T-cell (primary cell): Measurements from ENCODE around the gene CYP26B1. TPM values are rescaled to one million over a fixed set of nuclear protein-coding genes. Genes with fewer than 3 reads are reported as not detected.
A peak's percentile ranks its signal among the peaks of the same experiment; 100 is the strongest.

Experiments used
- ATAC-seq, 4 experiments: fragments of 200-7000 bp in 3 of 4; fragments of 150-1000 bp in 1 of 4; cut with Tn5 transposase; replicated peaks in 1 of 4; 1 replicate in 3 of 4; 2 replicates in 1 of 4; pipeline ENCODE4 v1.10.0; 2021; ENCODE audit warnings: moderate library complexity in 3 of 4, mild to moderate bottlenecking in 2 of 4, moderate number of reproducible peaks in 1 of 4
- CTCF ChIA-PET, 2 donors: fragments of 300-600 bp; sonication (Branson Sonifier 250); formaldehyde crosslinking; loops; one replicate each; lab custom pipeline; 2022; ENCODE audit warnings: antibody characterized with exemption in 2 of 2; lab: Charles Lee
- POLR2A ChIA-PET, 2 donors: fragments of 300-600 bp; sonication (Branson Sonifier 250); formaldehyde crosslinking; loops; one replicate each; lab custom pipeline; 2022; ENCODE audit warnings: antibody characterized with exemption in 2 of 2; lab: Charles Lee
- DNase-seq, 35 experiments: peaks; one replicate each; pipeline versions ENCODE4 v3.0.0 to v3.0.0-alpha.2; 2013 to 2023
- H3K27ac ChIP-seq: one replicate; pipeline ENCODE4 v1.5.1; 2013; ENCODE audit warnings: low read length
- H3K27me3 ChIP-seq, 2 experiments: replicated peaks in 1 of 2; 1 replicate in 1 of 2; 2 replicates in 1 of 2; pipeline versions ENCODE4 v1.6.1 to v1.7.0; 2013; ENCODE audit warnings: low read length in 1 of 2, mixed read lengths in 1 of 2; ENCODE audit not compliant: control insufficient read depth in 2 of 2, insufficient read depth in 2 of 2; ENCODE audit errors: extremely low read depth in 1 of 2
- H3K36me3 ChIP-seq, 2 donors: 1 replicate in 1 of 2; 2 replicates in 1 of 2; pipeline versions ENCODE4 v1.6.1 to v1.7.0; 2013; ENCODE audit warnings: low read length in 1 of 2; ENCODE audit not compliant: control insufficient read depth in 2 of 2, insufficient read depth in 1 of 2; ENCODE audit errors: extremely low read depth in 1 of 2
- H3K4me1 ChIP-seq, 2 experiments: 1 replicate in 1 of 2; 2 replicates in 1 of 2; pipeline versions ENCODE4 v1.6.1 to v1.7.0; 2013; ENCODE audit warnings: low read length in 2 of 2, mixed read lengths in 1 of 2; ENCODE audit not compliant: insufficient read depth in 2 of 2, control insufficient read depth in 1 of 2; ENCODE audit errors: extremely low read depth in 1 of 2
- H3K4me3 ChIP-seq, 2 donors: 1 replicate in 1 of 2; 2 replicates in 1 of 2; pipeline versions ENCODE4 v1.5.1 to v1.7.0; 2013; ENCODE audit warnings: mild to moderate bottlenecking in 2 of 2, low read length in 1 of 2, moderate library complexity in 1 of 2; ENCODE audit not compliant: control insufficient read depth in 1 of 2; ENCODE audit errors: extremely low read depth in 1 of 2
- H3K9me3 ChIP-seq: 2 replicates; pipeline ENCODE4 v1.7.0; 2013
- H3K27ac Mint-ChIP-seq, 2 donors: one replicate each; pipeline ENCODE4 v1.8.0; 2020 to 2021; ENCODE audit warnings: mild to moderate bottlenecking in 2 of 2, mixed read lengths in 2 of 2
- H3K27me3 Mint-ChIP-seq, 2 donors: one replicate each; pipeline ENCODE4 v1.8.0; 2021 to 2022; ENCODE audit warnings: mixed read lengths in 2 of 2
- H3K36me3 Mint-ChIP-seq: one replicate; pipeline ENCODE4 v1.8.0; 2021; ENCODE audit warnings: mixed read lengths
- H3K4me1 Mint-ChIP-seq, 3 donors: one replicate each; pipeline ENCODE4 v1.8.0; 2020 to 2022; ENCODE audit warnings: mixed read lengths in 3 of 3, mild to moderate bottlenecking in 1 of 3
- H3K4me3 Mint-ChIP-seq, 3 donors: one replicate each; pipeline ENCODE4 v1.8.0; 2020 to 2022; ENCODE audit warnings: mild to moderate bottlenecking in 3 of 3, mixed read lengths in 3 of 3, moderate library complexity in 3 of 3
- H3K9me3 Mint-ChIP-seq, 3 donors: one replicate each; pipeline ENCODE4 v1.8.0; 2020 to 2022; ENCODE audit warnings: mixed read lengths in 3 of 3
- WGBS: methylation state at CpG from one replicate; pipeline ENCODE4 v1.1.5; 2013; ENCODE audit warnings: missing lambda C conversion rate; ENCODE audit not compliant: insufficient coverage; 5-methylcytosine and 5-hydroxymethylcytosine counted together
- total RNA-seq, 35 experiments: library from RNA in 6 of 35; stranded (reverse) in 6 of 35; fragments of 120-200 nt in 1 of 35; gene quantifications; one replicate each; pipeline versions ENCODE4 v1.2.1 to v1.2.4 and lab custom pipeline; 2013 to 2026

CYP26B1 gene
- total RNA-seq, 5 donors from 2014 or later (not counting 1 experiment from before 2014, with no cell fraction given) = 0.06 TPM; not detected in 4

- ATAC-seq = no peak
- Mint-ChIP-seq H3K27me3 (peaks cover 55 to 64% of the 10 kb centered on the region in 2 donors), H3K27ac (no peak overlapping the region), H3K4me1 (peaks cover 19 to 23% (median 20%) of the 10 kb centered on the region in 3 donors), H3K9me3 (no peaks in the 10 kb centered on the region), H3K36me3 (no peaks in the 10 kb centered on the region), H3K4me3 (no peak overlapping the region)
- DNase-seq = peak in 2 of 35 experiments; percentile 2 to 14
- WGBS = 81% methylated on average over 8 of the region's 18 CpGs
- Histone ChIP-seq H3K4me3 (no peak overlapping the region), H3K9me3 (no peaks in the 10 kb centered on the region), H3K27ac (no peak overlapping the region), H3K4me1 (peaks cover 0 to 18% of the 10 kb centered on the region in 2 experiments), H3K36me3 (no peaks in the 10 kb centered on the region), H3K27me3 (peaks cover 0 to 75% of the 10 kb centered on the region in 2 experiments)
- ChIA-PET CTCF (interaction anchor here in 1 of 2 donors (0.6 to 0.8 kb wide), 2 partner anchors 30 to 606 kb away, joined by 3 read pairs; no protein-coding TSS in a partner anchor), POLR2A (no interaction called here)
Measured at GRCh38 chr2:72153026-72153791, 5.5 kb upstream of the CYP26B1 start.

- Mint-ChIP-seq H3K36me3 (no peaks in the 10 kb centered on the region), H3K4me1 (peaks cover 31 to 36% (median 32%) of the 10 kb centered on the region in 3 donors), H3K4me3 (peak overlapping the region in 1 of 3 donors; percentile 93), H3K27ac (no peak overlapping the region), H3K27me3 (peaks cover 57 to 71% of the 10 kb centered on the region in 2 donors), H3K9me3 (no peaks in the 10 kb centered on the region)
- Histone ChIP-seq H3K4me3 (no peak overlapping the region), H3K27me3 (peaks cover 6 to 86% of the 10 kb centered on the region in 2 experiments), H3K27ac (no peak overlapping the region), H3K36me3 (no peaks in the 10 kb centered on the region), H3K4me1 (peaks cover 3 to 39% of the 10 kb centered on the region in 2 experiments), H3K9me3 (no peaks in the 10 kb centered on the region)
- DNase-seq (peak in 2 of 35 experiments; percentile 0 to 2), ATAC-seq (no peak)
- ChIA-PET POLR2A (no interaction called here), CTCF (interaction anchor here (0.7 to 1.7 kb wide), 5 partner anchors 21 to 603 kb away, joined by 3 to 9 read pairs (median 4); no protein-coding TSS in a partner anchor)
- WGBS = no CpG with 5 or more reads among the region's 2 CpGs
Measured at GRCh38 chr2:72150861-72151356, 3.2 kb upstream of the CYP26B1 start.

GRCh38 chr2:72150157-72150860 lies 2.6 kb upstream of the CYP26B1 start:
- Mint-ChIP-seq H3K36me3 (no peaks in the 10 kb centered on the region), H3K4me3 (peak overlapping the region; percentile 79 to 93 (median 79)), H3K9me3 (no peaks in the 10 kb centered on the region), H3K27ac (peak overlapping the region in 1 of 2 donors; percentile 65), H3K27me3 (peaks cover 63 to 74% of the 10 kb centered on the region in 2 donors), H3K4me1 (peaks cover 37 to 42% (median 38%) of the 10 kb centered on the region in 3 donors)
- Histone ChIP-seq H3K4me1 (peaks cover 3 to 45% of the 10 kb centered on the region in 2 experiments), H3K4me3 (peak overlapping the region; percentile 18 to 57), H3K9me3 (no peaks in the 10 kb centered on the region), H3K27me3 (peaks cover 6 to 86% of the 10 kb centered on the region in 2 experiments), H3K36me3 (no peaks in the 10 kb centered on the region), H3K27ac (no peak overlapping the region)
- POLR2A ChIA-PET = no interaction called here
- WGBS = 2% methylated on average over 19 of the region's 28 CpGs
- ATAC-seq (peak; percentile 57 to 68 (median 65)), DNase-seq (peak in 28 of 35 experiments; percentile 15 to 65 (median 36))
- CTCF ChIA-PET = interaction anchor here (0.6 to 1.7 kb wide), 7 partner anchors 20 to 851 kb away, joined by 3 to 9 read pairs (median 3); no protein-coding TSS in a partner anchor

- Histone ChIP-seq H3K4me1 (peaks cover 3 to 52% of the 10 kb centered on the region in 2 experiments), H3K36me3 (no peaks in the 10 kb centered on the region), H3K4me3 (peak overlapping the region; percentile 18 to 57), H3K9me3 (no peaks in the 10 kb centered on the region), H3K27ac (no peak overlapping the region), H3K27me3 (peaks cover 6 to 90% of the 10 kb centered on the region in 2 experiments)
- Mint-ChIP-seq H3K27me3 (peaks cover 60 to 71% of the 10 kb centered on the region in 2 donors), H3K4me1 (peaks cover 39 to 45% (median 42%) of the 10 kb centered on the region in 3 donors), H3K4me3 (peak overlapping the region; percentile 79 to 93 (median 79)), H3K9me3 (no peaks in the 10 kb centered on the region), H3K36me3 (no peaks in the 10 kb centered on the region), H3K27ac (peak overlapping the region in 1 of 2 donors; percentile 65)
- ChIA-PET POLR2A (no interaction called here), CTCF (interaction anchor here (0.6 to 1.7 kb wide), 5 partner anchors 19 to 850 kb away, joined by 3 to 9 read pairs (median 4); no protein-coding TSS in a partner anchor)
- DNase-seq (peak in 4 of 35 experiments; percentile 9 to 31 (median 18)), ATAC-seq (peak; percentile 21 to 60 (median 32))
- WGBS = 6% methylated on average over 42 of the region's 45 CpGs
Measured at GRCh38 chr2:72149556-72150156, 2.0 kb upstream of the CYP26B1 start.

GRCh38 chr2:72148837-72149555 lies 1.3 kb upstream of the CYP26B1 start:
- Histone ChIP-seq H3K27me3 (peaks cover 6 to 90% of the 10 kb centered on the region in 2 experiments), H3K36me3 (no peaks in the 10 kb centered on the region), H3K4me3 (peak overlapping the region; percentile 19 to 33), H3K27ac (no peak overlapping the region), H3K4me1 (peaks cover 3 to 57% of the 10 kb centered on the region in 2 experiments), H3K9me3 (no peaks in the 10 kb centered on the region)
- CTCF ChIA-PET = interaction anchor here in 1 of 2 donors (1.0 kb wide), 1 partner anchor 11 kb away, joined by 3 read pairs; no protein-coding TSS in a partner anchor
- Mint-ChIP-seq H3K36me3 (no peaks in the 10 kb centered on the region), H3K27me3 (peaks cover 60 to 72% of the 10 kb centered on the region in 2 donors), H3K9me3 (no peaks in the 10 kb centered on the region), H3K4me3 (peak overlapping the region; percentile 79 to 93 (median 79)), H3K4me1 (peaks cover 42 to 47% (median 42%) of the 10 kb centered on the region in 3 donors), H3K27ac (peak overlapping the region in 1 of 2 donors; percentile 15)
- POLR2A ChIA-PET = interaction anchor here in 1 of 2 donors (0.6 kb wide), 1 partner anchor 10 kb away, joined by 8 read pairs; no protein-coding TSS in a partner anchor
- peak in 3 of 4 experiments; percentile 13 to 32 (median 20) for ATAC-seq
- WGBS = 3% methylated on average over 33 of the region's 65 CpGs
- DNase-seq = peak in 3 of 35 experiments; percentile 4 to 24 (median 5)
